ENCODE data around the gene ACKR3.

ACKR3 gene

GRCh38 chr2:236629961-236630872 is 60.6 kb downstream of the ACKR3 start:
- DNase-seq (ENCODE audit: low read depth in 3 of 3), result no peak

DNA sequence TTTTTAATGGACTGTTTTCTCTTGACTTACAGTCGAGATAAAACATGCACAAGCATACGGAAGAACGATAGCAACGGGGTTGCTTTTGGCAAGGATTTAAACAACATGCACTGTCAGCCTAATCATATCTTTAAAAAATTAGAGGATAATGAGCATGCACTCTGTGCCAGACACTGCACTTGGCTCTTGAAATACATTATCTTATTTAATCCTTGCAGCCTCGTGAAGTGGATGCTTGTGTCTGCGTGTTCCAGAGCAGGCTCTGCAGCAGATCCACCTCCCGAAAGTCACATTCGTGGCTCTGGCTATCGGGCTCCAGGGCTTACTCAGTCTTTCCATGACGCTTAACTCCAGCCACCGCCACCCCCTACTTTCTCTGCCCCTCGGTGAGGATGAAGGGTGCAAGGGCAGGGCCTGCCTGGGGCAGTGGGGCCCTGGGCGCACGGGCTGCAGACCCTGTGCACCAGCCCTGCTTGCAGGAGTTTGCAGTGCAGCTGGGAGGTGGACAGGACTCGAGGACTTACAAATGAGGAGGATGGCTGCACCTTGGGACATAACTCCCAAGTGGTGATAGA is 61.7 kb downstream of the ACKR3 start:
- no peak for DNase-seq (ENCODE audit: low read depth in 3 of 3)

DNA sequence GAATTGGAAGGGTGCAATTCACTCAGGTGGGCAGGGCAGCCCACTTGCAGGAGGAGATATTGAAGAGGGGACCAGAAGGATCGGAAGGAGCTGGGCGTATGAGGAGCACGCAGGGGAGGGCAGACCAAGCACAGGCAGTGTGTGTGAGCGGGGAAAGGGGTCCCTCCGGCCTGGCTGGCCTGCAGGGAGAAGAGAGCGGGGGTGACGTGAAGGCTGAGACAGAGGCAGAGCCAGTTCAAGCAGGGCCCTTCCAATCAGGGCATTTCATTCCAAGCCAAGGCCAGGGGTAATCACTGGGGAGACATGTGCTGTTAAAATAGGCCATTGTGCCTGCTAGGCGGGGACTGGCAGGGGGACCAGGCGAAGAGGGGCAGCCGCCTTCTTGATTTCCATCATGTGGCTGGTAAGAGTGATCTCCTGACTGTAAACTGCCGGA is 62.2 kb downstream of the ACKR3 start:
- DNase-seq (ENCODE audit: low read depth in 3 of 3), result no peak
